ENCODE results near the gene NCBP3.
A peak's percentile ranks its signal among the peaks of the same experiment; 100 is the strongest.
"Not testable (repeated sequence)": the region's sequence is repeated elsewhere in the genome, so short reads cannot be mapped to it uniquely, and the experiment has no call there.

The NCBP3 gene

DNA sequence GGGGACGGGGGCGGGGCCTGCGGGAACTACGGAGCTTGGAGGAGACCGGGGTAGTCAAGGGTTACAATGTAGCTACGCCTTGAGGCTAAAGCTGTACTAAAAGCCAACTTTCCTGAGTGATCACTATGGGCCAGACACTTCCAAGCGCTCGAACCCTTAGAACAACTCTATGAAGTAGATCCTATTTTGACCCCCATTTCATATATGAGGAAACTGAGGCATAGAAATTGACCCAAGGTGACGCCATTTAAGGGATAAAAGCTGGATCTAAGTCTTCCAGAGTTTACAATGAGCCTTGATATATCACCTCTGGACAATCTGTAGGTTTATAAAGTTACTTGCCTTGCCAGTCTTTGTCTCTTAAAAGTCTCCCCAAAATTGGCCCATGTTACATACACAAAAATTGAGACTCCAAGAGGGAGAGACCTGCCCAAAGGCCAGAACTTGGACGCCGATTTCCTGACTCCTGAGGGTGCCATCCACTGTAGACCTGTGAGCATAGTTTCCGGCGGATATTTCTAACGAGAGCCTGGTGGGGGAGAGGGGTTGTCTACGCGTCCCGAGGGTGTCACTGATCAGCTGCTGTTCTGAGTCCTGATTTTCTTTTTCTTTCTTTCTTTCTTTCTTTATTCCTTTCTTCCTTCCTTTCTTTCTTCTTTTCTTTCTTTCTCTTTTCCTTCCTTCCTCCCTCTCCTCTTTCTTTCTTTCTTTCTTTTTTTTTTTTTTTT lies 555 bp upstream of the NCBP3 start:
- no peak for DNase-seq

DNA sequence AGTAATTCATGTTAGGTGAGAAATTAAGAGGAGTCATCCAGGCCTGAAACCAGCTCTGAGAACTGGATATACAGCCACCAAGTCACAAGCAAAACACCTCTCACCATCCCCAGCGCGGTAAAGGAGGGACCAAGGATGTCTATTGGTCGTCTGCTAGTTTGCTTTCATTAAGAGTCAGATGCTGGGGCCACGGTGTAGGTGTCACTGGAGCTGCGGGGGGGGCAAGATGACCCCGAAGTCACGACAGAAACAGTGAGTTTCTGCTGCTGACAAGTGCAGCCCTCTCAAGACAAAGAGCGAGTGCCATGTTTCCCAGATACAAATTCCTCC lies 790 bp downstream of the NCBP3 start:
- peak; percentile 21 for DNase-seq

DNA sequence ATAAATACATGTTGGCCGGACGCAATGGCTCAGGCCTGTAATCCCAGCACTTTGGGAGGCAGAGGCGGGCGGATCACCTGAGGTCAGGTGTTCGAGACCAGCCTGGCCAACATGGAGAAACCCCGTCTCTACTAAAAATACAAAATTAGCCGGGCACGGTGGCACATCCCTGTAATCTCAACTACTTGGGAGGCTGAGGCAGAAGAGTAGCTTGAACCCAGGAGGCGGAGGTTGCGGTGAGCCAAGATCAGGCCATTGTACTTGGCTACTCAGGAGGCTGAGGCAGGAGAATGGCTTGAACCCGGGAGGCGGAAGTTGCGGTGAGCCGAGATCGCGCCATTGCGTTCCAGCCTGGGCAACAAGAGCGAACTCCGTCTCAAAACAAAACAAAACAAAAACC lies 1.5 kb downstream of the NCBP3 start:
- not testable (repeated sequence) for DNase-seq

DNA sequence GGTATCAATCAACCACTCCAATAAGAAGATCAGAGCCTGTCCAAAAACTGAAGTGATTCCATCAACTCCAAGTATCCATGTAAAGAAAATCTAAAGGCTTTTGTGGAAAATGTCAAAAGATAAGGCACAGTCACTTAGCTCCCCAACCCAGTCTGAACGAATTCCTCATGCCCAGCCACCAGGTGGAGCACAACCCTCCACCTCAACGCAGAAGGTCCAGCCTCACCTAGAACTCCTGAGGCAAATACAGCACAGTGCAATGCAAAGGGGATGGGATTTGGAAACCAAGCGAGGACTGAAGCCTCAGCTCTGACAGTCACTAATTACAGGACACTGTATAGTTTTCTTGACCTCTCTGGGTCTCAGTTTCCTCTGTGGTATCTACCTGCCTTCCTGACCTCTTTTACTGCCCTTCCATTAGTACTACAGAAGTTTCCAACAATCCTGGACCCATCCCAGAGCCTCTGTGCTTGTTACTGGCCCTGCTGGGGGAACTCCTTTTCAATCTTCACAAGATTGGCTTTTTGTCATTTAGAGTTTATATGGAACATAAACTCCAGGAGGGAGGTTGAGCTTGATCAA lies 2.0 kb downstream of the NCBP3 start:
- DNase-seq, result peak; percentile 64

DNA sequence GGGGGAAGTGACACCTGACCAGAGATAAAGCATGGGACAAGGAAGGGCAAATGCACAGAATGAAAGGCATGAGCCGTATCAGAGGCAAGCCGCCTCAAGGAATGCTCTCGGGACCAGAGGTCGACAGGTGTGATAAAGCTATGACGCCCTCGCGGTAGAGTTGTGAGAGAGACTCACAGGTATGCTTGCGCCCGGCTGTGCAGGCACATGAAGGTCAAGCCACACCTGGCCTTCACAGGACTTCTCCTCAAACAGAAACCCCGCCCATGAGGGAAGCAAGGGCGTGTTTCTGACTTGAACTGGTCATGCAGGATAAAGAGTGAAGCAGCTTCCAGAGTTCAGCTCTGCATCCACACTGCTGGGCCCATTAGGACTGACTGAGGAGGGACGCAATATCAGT lies 7.8 kb downstream of the NCBP3 start:
- no peak for DNase-seq

DNA sequence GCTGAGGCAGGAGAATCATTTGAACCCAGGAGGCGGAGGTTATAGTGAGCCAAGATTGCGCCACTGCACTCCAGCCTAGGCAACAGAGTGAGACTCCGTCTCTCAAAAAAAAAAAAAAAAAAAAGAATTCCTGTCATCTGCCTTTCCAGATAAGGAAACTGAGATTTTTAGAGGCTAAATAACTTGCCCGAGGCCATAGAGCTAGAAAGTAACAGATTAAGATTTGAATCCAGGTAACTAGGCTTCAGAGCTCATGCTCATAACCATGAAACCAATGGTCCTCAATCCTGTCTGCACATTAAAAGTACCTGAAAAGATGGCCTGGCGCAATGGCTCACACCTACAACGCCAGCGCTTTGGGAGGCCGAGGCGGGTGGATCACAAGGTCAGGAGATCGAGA lies 9.5 kb downstream of the NCBP3 start:
- no peak for DNase-seq

DNA sequence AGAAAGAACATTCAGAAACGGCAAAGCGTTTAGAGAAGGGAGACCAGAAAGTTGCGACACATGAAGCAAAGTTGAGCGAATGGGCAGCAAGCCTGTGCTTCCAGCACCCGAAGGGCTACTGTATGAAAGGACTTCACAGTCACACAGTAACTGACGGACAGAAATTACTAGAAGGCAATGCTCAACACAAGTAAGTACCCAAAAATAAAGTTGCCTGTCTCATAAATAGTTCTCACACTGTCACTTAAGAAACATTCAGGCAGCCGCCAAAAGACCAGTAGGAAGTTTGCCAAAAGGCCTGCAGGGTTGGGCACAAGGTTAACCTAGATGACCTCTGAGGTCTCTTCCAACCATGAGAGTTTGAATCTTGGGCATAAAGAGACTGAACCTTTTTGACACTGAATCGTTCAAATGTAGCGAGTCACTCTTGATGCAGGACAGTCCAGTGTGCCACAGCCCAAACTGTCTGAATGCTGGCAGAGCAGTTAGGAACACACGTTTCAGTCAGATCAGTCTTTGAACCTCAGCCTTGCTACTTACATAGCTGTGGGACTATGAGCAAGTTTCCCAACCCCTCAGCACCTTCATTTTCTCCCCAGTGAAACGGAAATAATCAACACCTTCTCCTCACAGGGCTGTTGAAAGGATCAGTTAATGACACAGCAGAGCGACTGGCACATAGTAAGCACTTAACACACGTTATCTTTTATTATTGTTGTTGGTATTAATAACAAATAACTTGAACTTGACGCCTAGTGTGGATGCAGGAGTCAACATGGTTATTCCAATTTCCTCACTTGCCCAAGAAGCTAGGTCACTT lies 10.4 kb downstream of the NCBP3 start:
- DNase-seq, result no peak

DNA sequence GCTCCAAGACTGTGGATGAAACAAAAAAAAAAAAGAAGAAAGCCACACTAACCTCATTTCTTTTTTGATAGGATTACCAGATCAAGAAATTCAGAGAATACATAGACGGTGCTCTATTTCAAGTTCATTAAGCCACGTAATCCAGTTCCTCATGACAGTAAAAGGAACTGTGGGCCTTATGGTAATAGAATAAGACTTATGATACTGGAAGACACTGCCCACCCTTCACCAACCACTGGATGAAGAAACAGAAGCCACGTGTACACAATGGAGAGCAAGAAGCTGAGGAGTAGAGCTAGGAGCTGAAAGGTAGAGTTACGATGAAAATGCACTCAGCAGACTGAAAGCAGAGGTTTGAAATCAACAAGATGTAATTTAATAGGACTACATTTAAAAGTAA lies 11.2 kb downstream of the NCBP3 start:
- DNase-seq, result no peak

DNA sequence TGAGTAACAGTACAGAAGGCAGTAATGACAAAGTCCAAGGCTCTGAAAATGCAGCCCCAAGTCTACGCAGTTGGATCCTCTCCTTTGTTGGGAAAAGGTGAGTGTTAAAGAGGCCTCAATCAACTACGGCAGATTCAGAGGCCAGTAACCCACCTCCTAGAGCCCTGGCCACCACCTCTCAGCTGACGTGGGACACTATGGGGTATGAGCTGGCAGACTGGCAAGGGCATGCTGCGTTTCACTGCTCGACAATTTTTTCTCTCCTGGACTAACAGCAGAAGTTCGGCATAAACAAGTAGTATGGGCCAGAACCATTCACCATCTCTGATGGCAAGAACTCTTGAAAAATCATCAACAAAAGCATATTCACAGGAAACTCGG lies 17.2 kb downstream of the NCBP3 start:
- DNase-seq, result no peak

DNA sequence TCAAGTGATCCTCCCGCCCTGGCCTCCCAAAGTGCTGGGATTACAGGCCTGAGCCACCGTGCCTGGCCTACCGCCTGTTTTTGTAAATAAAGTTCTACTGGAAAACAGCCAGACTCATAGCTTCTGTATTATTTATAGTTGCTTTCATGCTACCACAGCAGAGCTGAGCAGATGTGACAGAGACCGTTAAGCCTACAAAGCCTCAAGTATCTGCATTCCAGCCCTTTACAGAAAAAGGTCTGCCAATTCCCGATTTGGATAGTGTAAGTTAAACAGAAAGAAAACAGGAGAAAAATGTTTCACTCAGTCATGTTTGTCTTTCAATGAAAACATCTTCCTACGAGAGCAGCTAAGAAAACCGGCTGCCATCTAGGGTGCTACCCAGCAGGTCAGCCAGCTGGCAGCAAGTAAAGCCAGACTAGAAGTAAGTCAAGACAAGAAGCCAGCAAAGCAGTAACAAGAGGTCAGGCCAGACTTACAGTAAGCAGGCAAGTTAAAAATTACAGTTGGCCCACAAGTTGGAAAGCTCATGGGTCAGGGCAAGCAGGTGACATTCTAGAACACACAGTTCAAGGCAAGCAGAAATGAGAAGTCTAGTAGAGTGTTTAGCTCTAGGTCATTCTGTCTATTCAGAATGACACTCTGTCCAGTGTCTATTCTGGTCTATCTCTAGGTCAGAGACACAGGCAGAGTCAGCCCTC lies 17.7 kb downstream of the NCBP3 start:
- DNase-seq, result no peak

DNA sequence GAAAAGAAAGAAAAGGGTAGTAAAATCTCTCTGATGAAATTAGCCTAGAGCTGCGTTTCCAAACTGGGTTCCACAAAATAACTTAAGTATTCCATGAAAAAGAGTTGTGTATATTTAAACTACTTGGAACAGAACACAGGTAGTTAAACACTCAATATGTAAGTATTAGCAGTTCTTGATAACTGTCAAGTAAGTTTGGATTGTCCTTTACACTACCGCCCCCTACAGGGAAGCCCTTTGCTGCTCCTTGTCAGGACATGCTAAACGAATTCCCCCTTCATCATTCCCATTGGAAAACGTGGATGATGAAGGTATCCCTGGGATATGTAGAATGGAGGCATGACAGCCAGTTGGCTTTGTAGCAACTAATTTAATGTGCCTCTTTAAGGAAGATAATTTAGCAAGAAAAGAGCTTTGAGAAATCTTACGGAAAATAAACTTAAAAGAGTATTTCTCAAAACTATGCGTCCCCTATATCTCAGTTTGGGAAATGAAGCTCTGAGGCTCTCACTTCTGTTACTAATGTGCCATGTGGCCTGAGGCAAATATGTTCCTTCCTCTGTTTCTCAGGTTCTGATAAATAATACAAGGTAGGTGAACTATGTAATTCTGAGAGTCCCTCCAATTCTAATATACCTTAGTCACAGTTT lies 18.8 kb downstream of the NCBP3 start:
- DNase-seq, result peak; percentile 15

DNA sequence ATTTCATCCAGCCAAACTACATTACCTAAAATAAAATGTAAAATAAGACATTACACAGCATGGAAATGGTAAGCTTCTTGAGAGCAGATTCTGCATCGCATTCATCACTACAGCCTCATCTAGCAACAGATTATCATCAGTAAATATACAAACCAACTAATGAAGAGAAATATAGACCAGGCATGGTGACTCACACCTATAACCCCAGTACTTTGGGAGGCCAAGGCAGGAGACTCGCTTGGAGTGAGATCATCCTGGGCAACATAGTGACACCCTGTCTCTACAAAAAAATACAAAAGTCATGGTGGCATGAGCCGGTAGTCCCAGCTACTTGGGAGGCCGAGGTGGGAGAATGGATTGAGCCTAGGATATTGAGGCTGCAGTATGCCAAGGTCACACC lies 19.9 kb downstream of the NCBP3 start:
- DNase-seq, result no peak

DNA sequence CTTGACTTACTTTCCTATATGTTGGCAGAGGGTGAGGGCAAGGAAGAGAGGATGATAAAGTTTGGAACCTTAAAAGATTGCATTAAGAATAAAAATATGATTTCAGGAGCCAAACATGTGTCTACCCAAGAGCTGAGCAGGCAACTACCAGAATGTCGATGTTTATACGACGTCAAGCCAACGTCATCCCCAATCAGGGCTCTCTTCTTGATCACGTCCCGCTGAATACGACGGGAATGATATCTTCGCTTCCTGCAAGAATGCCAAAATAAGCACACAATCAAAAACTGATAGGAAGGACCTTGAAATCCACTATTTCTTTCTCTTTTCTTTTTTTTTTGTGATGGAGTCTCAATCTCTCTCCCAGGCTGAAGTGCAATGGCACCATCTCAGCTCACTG lies 24.9 kb downstream of the NCBP3 start:
- no peak for DNase-seq

DNA sequence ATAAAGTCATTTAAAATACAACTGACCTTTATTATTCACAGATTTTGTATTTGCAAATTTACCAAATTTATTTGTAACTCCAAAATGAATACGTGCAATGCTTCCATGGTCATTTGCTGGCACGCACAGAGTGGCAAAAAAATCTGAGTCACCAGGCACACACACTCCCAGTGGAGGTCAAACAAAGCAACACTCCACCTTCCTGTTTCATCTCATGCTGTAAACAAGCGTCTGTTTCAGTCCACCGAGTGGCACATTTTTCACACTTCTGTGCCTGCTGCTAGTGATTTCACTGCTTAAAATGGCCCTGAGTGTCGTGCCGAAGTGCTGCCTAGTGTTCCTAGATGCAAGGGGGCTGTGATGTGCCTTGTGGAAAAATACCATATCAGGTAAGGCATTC lies 27.3 kb downstream of the NCBP3 start:
- no peak for DNase-seq

DNA sequence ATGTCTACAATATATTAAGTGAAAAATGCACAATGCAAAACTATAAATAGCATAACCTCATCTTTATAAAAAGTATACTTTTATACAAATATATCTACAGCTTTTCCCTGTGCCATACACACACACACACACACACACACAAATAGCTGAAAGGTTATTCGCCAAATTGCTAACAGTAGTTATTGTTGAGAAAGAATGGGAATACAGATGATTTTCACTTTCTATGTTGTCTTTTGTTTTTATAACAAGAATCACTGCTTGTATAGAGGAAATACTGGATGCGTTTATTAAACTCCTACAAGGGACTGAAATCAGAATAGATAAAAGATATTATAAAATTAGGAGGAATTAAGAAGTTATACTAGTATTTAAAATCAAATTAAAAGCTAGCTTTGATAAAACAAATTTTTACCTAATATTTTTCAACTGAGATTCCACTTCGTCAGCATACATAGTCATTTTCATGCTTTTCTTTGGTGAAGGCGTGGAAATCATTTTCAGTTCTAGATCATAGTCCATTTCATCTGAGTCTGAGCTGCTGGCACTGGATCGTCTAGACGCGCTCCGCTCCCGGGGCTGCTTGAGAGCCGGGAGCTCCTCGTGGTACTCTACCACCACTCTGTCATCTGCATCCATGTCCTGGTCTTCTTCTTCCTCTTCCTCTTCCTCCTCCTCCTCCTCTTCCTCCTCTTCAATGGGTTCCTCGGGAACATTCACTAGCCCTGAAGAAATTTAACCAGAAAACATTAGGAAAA lies 28.0 kb downstream of the NCBP3 start:
- no peak for DNase-seq

DNA sequence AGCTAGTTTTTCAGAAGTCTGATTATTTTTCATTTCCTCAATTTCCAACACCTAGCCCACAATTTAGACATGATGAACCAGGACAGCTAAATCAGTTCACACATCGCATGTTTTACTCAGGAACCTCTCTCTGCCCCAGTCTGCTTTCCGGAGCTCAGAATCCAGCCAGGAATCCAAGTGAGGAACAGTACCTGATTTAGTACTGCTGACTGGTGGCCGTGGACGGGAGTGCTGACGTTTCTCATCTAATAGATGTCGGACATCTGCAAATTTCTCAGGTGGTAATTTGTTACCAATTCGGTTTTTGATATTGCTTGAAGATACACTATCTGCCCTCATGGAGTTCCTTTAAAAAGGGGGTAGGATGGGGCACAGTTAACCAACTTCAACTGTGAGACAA lies 30.1 kb downstream of the NCBP3 start:
- DNase-seq, result no peak

DNA sequence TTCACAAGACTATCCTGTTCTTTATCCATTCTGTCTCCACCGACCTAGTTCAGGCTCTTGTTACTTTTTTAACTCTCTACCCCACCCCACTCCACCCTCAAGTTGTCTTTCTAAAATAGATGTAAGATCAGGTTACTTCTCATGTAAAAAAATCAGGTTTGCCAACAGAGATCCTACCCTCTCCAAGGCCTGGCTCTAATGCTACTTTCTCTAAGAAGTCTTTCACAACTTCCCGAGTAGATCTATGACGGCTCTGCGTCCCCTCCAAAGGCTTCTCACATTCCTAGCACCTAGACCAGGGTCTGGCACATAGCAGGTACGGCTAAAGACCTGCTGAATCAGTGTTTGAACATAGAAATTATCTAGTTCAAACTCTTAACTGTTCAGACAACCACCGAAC lies 30.9 kb downstream of the NCBP3 start:
- no peak for DNase-seq

DNA sequence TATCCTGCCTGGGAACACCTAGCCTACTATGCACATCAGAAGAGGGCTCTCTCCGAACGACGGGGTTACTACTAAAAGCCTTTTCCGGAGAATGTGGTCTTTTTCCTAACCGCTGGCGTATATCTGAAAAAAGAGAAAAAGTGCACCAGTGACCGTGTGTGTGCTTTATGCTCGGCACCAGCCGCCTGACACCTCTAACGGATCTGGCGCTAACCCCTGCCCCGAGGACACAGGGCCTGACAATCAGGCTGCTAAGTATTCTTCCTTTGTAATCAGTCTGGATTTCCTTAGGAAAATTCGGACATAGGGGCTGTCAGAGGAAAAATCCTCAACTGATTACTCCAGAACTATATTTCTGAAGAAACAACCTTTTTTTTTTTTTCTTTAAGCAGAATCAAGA lies 31.7 kb downstream of the NCBP3 start:
- DNase-seq, result no peak

DNA sequence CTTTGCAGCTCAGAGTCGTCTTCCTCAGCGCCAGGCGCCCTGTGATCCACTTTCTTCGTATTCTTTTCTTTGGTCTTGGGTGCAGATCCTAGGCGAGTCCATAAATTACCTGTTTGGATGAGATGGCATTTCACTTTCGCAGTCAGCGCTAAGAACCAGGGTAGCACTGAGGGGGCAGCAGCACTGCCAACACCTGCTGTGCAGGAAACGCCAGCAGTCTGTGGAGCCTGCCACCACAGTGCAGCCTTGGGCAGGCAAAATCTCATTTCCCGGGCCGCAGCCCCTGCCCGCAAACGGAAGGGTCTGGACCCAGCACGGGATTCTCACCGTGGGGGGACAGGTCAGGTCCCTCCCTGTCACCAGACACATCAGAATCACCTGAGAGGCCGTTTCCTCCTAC lies 32.9 kb downstream of the NCBP3 start:
- no peak for DNase-seq

DNA sequence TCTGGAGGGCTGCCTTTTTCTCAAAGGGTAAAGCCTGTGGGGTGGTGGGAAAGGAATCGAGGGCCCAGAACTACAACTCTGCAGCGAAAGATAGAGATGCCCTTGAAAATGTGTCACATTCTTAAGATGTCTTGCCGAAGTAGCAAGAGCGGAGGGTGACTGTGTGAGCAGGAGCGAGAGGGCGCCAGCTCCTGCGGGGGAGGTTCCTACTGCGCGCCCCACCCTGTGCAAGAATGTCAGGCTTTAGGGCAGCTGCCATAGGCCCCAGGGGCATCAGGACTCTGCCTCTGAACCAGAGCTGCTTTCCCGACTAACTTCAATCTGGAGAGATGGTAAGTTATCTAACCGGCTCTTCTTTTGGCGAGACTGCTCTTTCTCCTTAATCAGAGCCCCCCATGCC lies 33.3 kb downstream of the NCBP3 start:
- DNase-seq, result no peak

DNA sequence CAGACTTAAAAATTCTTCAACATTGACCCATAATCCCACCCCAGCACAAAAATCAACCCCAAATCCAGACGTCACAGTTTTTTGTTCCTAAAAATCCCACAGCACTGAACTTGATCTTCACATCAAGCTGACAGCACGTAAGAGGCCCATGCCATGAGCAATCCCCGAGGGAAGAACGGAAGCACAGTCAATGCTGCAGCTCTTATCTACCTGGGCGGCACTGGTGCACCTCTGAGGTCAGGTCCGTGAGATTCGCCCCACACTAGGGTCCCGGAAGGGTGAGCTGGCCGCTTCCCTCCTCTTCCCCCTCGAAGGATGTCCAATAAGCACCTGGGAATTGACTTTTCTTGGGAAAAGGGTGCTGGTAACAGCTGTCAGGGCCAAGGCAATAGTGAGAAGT lies 33.8 kb downstream of the NCBP3 start:
- no peak for DNase-seq

DNA sequence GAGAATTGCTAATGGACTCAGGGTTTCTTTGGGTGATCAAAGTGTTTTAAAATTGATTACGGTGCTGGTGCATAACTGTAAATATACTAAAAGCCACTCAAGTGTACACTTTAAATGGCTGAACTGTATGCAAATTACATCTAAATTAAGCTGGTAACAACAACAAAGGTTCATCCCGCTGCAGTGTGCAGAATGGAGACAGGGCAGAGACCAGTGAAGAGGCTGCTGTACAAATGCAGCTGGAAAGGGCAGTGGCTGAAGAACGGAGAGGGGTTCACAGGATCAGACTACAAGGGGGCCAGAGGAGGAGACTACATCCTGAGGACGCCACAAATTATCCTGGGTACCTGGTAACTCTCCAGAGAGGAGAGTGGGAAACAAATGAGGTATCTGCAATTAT lies 36.0 kb downstream of the NCBP3 start:
- no peak for DNase-seq

DNA sequence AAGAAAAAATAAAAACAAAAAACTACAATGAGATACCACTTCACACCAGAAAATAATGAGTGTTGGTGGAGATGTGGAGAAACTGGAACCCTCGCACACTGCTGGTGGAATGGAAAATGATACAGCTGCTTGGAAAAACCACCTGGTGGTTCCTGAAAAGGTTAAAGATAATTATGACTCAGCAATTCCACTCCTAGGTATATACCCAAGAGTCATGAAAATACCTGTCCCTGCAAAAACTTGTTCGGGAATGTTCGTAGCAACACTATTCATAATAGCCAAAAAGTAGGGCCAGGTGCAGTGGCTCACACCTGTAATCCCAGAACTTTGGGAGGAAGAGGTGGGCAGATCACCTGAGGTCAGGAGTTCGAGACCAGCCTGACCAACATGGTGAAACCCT lies 36.9 kb downstream of the NCBP3 start:
- no peak for DNase-seq
